HCT116 (cell line): Measurements from ENCODE around the gene SPINT2. TPM values are rescaled to one million over a fixed set of nuclear protein-coding genes. Genes with fewer than 3 reads are reported as not detected.

Experiments used
- ATAC-seq: fragments of 200-7000 bp; cut with Tn5 transposase; 2 replicates; pipeline ENCODE4 v1.9.1; 2020; ENCODE audit warnings: mild to moderate bottlenecking, moderate library complexity
- BruUV-seq: library from RNA; stranded (reverse); fragments of 400-500 nt; replicated peaks from 2 replicates; lab custom pipeline; 2021; lab: Mats Ljungman, UMichigan
- CTCF ChIA-PET: fragments of 300-600 bp; sonication (Branson Sonifier 250); formaldehyde crosslinking; loops from one replicate; lab custom pipeline; 2021; ENCODE audit warnings: antibody characterized with exemption; lab: Charles Lee
- POLR2A ChIA-PET: fragments of 300-600, 350-600 bp; sonication (Branson Sonifier 250); formaldehyde crosslinking; loops from one replicate; lab custom pipeline; 2021; ENCODE audit warnings: antibody characterized with exemption; lab: Charles Lee
- RAD21 ChIA-PET, 2 experiments: fragments of 300-600 bp; sonication (Branson Sonifier 250); formaldehyde crosslinking; loops; one replicate each; lab custom pipeline; 2023; ENCODE audit warnings: low total read pairs in 2 of 2; ENCODE audit not compliant: uncharacterized antibody in 2 of 2, unreplicated experiment in 2 of 2, low non-redundant PET in 1 of 2; lab: Charles Lee
- DNase-seq: peaks from one replicate; pipeline ENCODE4 v3.0.0-alpha.2; 2010; ENCODE audit warnings: low read depth, low spot score
- H2AFZ ChIP-seq: fragments of 200-600 bp; shearing (Covaris generic), sonication (generic); 2 replicates; pipeline ENCODE4 v1.6.1; 2017; ENCODE audit warnings: low read depth, mixed run types, mixed read lengths, antibody characterized with exemption, low read length; ENCODE audit not compliant: poor library complexity, severe bottlenecking
- H3K27ac ChIP-seq: 2 replicates; pipeline ENCODE4 v1.5.1; 2012; ENCODE audit warnings: low read depth, low read length
- H3K27me3 ChIP-seq: fragments of 200-600 bp; sonication (generic); 2 replicates; pipeline ENCODE4 v1.6.1; 2016; ENCODE audit warnings: mixed run types, low read length, mixed read lengths; ENCODE audit not compliant: insufficient read depth
- H3K36me3 ChIP-seq, 2 experiments: fragments of 200-500 bp in 1 of 2; fragments of 200-600 bp in 1 of 2; sonication (Bioruptor generic) in 1 of 2; sonication (generic) in 1 of 2; 2 replicates each; pipeline versions ENCODE4 v1.5.1 to v1.6.1; 2014 to 2016; ENCODE audit warnings: low read length in 2 of 2, inconsistent platforms in 1 of 2, mixed read lengths in 1 of 2, mixed run types in 1 of 2; ENCODE audit not compliant: insufficient read depth in 2 of 2, control insufficient read depth in 1 of 2
- H3K4me1 ChIP-seq, 2 experiments: fragments of 200-600 bp in 1 of 2; sonication (generic) in 1 of 2; 2 replicates each; pipeline versions ENCODE4 v1.5.1 to v1.6.1; 2012 to 2017; ENCODE audit warnings: low read length in 2 of 2, inconsistent platforms in 1 of 2, mild to moderate bottlenecking in 1 of 2, mixed read lengths in 1 of 2, mixed run types in 1 of 2, moderate library complexity in 1 of 2; ENCODE audit not compliant: insufficient read depth in 2 of 2, control insufficient read depth in 1 of 2
- H3K4me2 ChIP-seq: fragments of 200-600 bp; sonication (generic); 2 replicates; pipeline ENCODE4 v1.6.1; 2017; ENCODE audit warnings: mixed run types, low read length, mixed read lengths
- H3K4me3 ChIP-seq, 2 experiments: fragments of 200-600 bp in 1 of 2; sonication (generic) in 1 of 2; replicated peaks in 1 of 2; 2 replicates each; pipeline ENCODE4 v1.5.1; 2011 to 2016; ENCODE audit warnings: low read length in 2 of 2, control low read depth in 1 of 2, low read depth in 1 of 2, mild to moderate bottlenecking in 1 of 2, mixed read lengths in 1 of 2, mixed run types in 1 of 2
- H3K79me2 ChIP-seq: fragments of 200-600 bp; sonication (generic); 2 replicates; pipeline ENCODE4 v1.6.1; 2017; ENCODE audit warnings: mild to moderate bottlenecking, mixed run types, low read length, moderate library complexity, mixed read lengths; ENCODE audit not compliant: insufficient read depth
- H3K9ac ChIP-seq: fragments of 200-600 bp; sonication (generic); 2 replicates; pipeline ENCODE4 v1.6.1; 2016; ENCODE audit warnings: low read length, mixed read lengths
- H3K9me2 ChIP-seq: fragments of 200-600 bp; sonication (generic), shearing (Covaris generic); 2 replicates; pipeline ENCODE4 v1.6.1; 2017; ENCODE audit warnings: mixed run types, mild to moderate bottlenecking, moderate library complexity; ENCODE audit not compliant: insufficient read depth
- H3K9me3 ChIP-seq, 2 experiments: fragments of 200-500 bp in 1 of 2; fragments of 200-600 bp in 1 of 2; sonication (Bioruptor generic) in 1 of 2; sonication (generic) in 1 of 2; 2 replicates each; pipeline ENCODE4 v1.6.1; 2014 to 2017; ENCODE audit warnings: low read length in 2 of 2, mixed read lengths in 2 of 2, inconsistent platforms in 1 of 2, low read depth in 1 of 2, mild to moderate bottlenecking in 1 of 2, mixed run types in 1 of 2, moderate library complexity in 1 of 2; ENCODE audit not compliant: control insufficient read depth in 1 of 2, insufficient read depth in 1 of 2
- H4K20me1 ChIP-seq: fragments of 200-600 bp; sonication (generic), shearing (Covaris generic); 2 replicates; pipeline ENCODE4 v1.6.1; 2017; ENCODE audit warnings: mixed run types, mild to moderate bottlenecking, moderate library complexity; ENCODE audit not compliant: insufficient read depth
- ATF3 ChIP-seq: IDR thresholded peaks from 2 replicates; pipeline ENCODE4 v1.6.1; 2012
- CBX3 ChIP-seq: IDR thresholded peaks from 2 replicates; pipeline ENCODE4 v1.6.1; 2012; ENCODE audit warnings: low read depth
- CTCF ChIP-seq, 3 experiments: fragments of 200-600 bp in 1 of 3; sonication (generic) in 1 of 3; IDR thresholded peaks in 2 of 3; conservative IDR thresholded peaks in 1 of 3; 2 replicates each; pipeline ENCODE4 v1.5.1; 2012 to 2017; ENCODE audit warnings: low read depth in 2 of 3, low read length in 2 of 3, antibody characterized with exemption in 1 of 3, borderline replicate concordance in 1 of 3, control low read depth in 1 of 3, mild to moderate bottlenecking in 1 of 3, mixed read lengths in 1 of 3, mixed run types in 1 of 3, moderate library complexity in 1 of 3; ENCODE audit not compliant: insufficient read depth in 1 of 3
- ELF1 ChIP-seq: IDR thresholded peaks from 2 replicates; pipeline ENCODE4 v1.6.1; 2012; ENCODE audit warnings: low read depth, borderline replicate concordance
- EZH2 ChIP-seq: fragments of 200-600 bp; sonication (generic); IDR thresholded peaks from 2 replicates; pipeline ENCODE4 v1.6.1; 2017; ENCODE audit warnings: antibody characterized with exemption, mixed run types
- EZH2phosphoT487 ChIP-seq: fragments of 200-600 bp; IDR thresholded peaks from 2 replicates; pipeline ENCODE4 v1.6.1; 2018; ENCODE audit warnings: antibody characterized with exemption, borderline replicate concordance
- POLR2A ChIP-seq: IDR thresholded peaks from 2 replicates; pipeline ENCODE4 v1.7.0; 2011; ENCODE audit warnings: borderline replicate concordance; ENCODE audit not compliant: insufficient read depth, insufficient read length; ENCODE audit errors: extremely low read depth
- POLR2AphosphoS5 ChIP-seq: IDR thresholded peaks from 2 replicates; pipeline ENCODE4 v1.6.1; 2011; ENCODE audit warnings: mild to moderate bottlenecking, low read depth, low read length, moderate library complexity
- RAD21 ChIP-seq: IDR thresholded peaks from 2 replicates; pipeline ENCODE4 v1.6.1; 2012; ENCODE audit warnings: low read depth, mild to moderate bottlenecking
- REST ChIP-seq: IDR thresholded peaks from 2 replicates; pipeline ENCODE4 v1.6.1; 2012; ENCODE audit warnings: low read depth
- SP1 ChIP-seq: IDR thresholded peaks from 2 replicates; pipeline ENCODE4 v1.6.1; 2012; ENCODE audit warnings: low read depth
- SRF ChIP-seq: IDR thresholded peaks from 2 replicates; pipeline ENCODE4 v1.6.1; 2012; ENCODE audit warnings: low read depth
- YY1 ChIP-seq: IDR thresholded peaks from 2 replicates; pipeline ENCODE4 v1.6.1; 2011; ENCODE audit warnings: low read length, low read depth, moderate library complexity, mild to moderate bottlenecking; ENCODE audit not compliant: insufficient replicate concordance; ENCODE audit errors: extremely low read depth
- ZFX ChIP-seq: fragments of 450-650 bp; IDR thresholded peaks from 2 replicates; pipeline ENCODE4 v1.6.1; 2017
- intact Hi-C: fragments of 100-400 bp; cut with micrococcal nuclease; formaldehyde crosslinking; loops from 2 replicates; pipeline ENCODE4 v1.10.0; 2022
- total RNA-seq: library from RNA; stranded (reverse); gene quantifications from one replicate; pipeline ENCODE4 v1.2.1, GENCODE V29; 2021; ENCODE audit not compliant: unreplicated experiment

SPINT2 gene
- total RNA-seq, 1 experiment from 2014 or later, result 500 TPM

- TF ChIP-seq RAD21, result no peak
- TF ChIP-seq ELF1, result no peak
- no peak for TF ChIP-seq POLR2AphosphoS5
- no peak for TF ChIP-seq CTCF (IDR thresholded peaks at IDR 0.05 in 2 of 3, conservative IDR thresholded peaks at IDR 0.05 in 1 of 3; ENCODE audit: borderline replicate concordance in 1 of 3, insufficient read depth in 1 of 3, low read depth in 2 of 3, low read length in 2 of 3)
- TF ChIP-seq YY1, result no peak
- TF ChIP-seq CBX3, result no peak
- no peak for TF ChIP-seq ZFX
- no peak for TF ChIP-seq EZH2
- no peak for TF ChIP-seq EZH2phosphoT487
- no peak for TF ChIP-seq SRF
- no peak for TF ChIP-seq ATF3
- TF ChIP-seq REST, result no peak
- TF ChIP-seq SP1, result no peak
- TF ChIP-seq POLR2A, result no peak
- no peaks in the 10 kb centered on the region for H3K36me3 ChIP-seq
- POLR2A ChIA-PET, result no interaction called here
- H2AFZ ChIP-seq, result no peak overlapping the region
- H3K9me3 ChIP-seq, result no peaks in the 10 kb centered on the region
- H3K4me1 ChIP-seq, result peaks cover 15 to 46% of the 10 kb centered on the region in 2 experiments
- H3K9ac ChIP-seq, result no peak overlapping the region
- ATAC-seq (no peak), DNase-seq (no peak)
- no peaks in the 10 kb centered on the region for H3K27me3 ChIP-seq
- BruUV-seq, result no TSS peak
- no peaks in the 10 kb centered on the region for H3K79me2 ChIP-seq
- no peak overlapping the region for H3K4me2 ChIP-seq
- no peak overlapping the region for H3K27ac ChIP-seq
- H3K4me3 ChIP-seq, result no peak overlapping the region
- H4K20me1 ChIP-seq, result no peaks in the 10 kb centered on the region
- no peaks in the 10 kb centered on the region for H3K9me2 ChIP-seq
- CTCF ChIA-PET, result no interaction called here
- RAD21 ChIA-PET, result interaction anchor here in 1 of 2 experiments (0.6 kb wide), 1 partner anchor 86 kb away, joined by 3 read pairs; no protein-coding TSS in a partner anchor
- intact Hi-C loops, result no loop called here
These were observed 16.0 kb upstream of the SPINT2 start for GRCh38 chr19:38248421-38248820.
